Left kidney (tissue), 2 donors: Measurements from ENCODE around the gene SLC22A2. TPM values are rescaled to one million over a fixed set of nuclear protein-coding genes. Genes with fewer than 3 reads are reported as not detected.

Experiments used
- DNase-seq: peaks from one replicate; pipeline ENCODE4 v3.0.0-alpha.2; 2013
- polyA plus RNA-seq: library from polyadenylated mRNA; unstranded; fragments of 120-200 nt; gene quantifications from one replicate; pipeline ENCODE4 v1.2.1, GENCODE V29; 2013; ENCODE audit not compliant: insufficient read length

SLC22A2 gene
- polyA plus RNA-seq, 1 donor = 14.3 TPM

GRCh38 chr6:160274871-160275510, 16.4 kb upstream of the SLC22A2 start:
- DNase-seq = no peak

GRCh38 chr6:160273750-160274149, 15.1 kb upstream of the SLC22A2 start:
- DNase-seq = no peak

DNA sequence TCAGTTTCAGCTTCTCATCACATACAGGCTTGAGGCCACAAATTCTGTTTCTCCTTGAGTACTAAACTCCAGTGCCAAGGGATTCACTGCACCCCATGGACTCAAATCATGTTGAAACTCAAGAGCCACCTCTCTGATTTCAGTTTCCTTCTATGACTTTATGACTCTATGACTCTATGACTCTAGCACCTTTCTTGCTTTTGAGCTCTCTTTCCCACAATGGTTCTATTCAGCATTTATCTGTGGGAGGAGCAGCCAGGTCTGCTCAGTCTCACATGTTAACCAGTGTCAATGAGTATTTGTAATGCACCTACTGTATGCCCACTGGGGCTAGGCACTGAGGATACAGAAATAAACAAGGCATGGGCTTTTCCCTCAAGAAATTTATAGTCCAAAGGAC, 14.6 kb upstream of the SLC22A2 start:
- DNase-seq = no peak

DNA sequence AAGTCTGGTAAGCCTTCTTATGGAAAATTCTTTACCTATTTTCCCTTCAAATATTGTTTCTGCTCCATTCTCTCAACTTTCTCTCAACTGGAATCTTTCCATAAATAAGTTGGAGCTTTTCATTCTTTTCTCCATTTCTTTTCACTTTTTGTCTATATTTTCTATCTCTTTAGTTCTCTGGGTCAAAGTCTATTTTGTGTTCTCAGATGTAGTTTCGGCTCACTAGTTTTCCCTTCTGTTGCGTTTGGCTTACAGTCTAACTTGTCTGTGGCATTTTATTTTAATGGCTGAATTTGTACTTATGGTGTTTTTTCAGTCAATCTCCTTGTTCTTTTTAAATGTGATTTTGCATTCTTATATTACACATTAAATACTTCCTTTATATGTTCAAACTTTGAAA, 14.1 kb upstream of the SLC22A2 start:
- no peak for DNase-seq

GRCh38 chr6:160270347-160270746, 11.7 kb upstream of the SLC22A2 start:
- DNase-seq = no peak

- DNase-seq = no peak
Observed at GRCh38 chr6:160269771-160270170, 11.2 kb upstream of the SLC22A2 start.

- no peak for DNase-seq
Observed at GRCh38 chr6:160269023-160269521, 10.5 kb upstream of the SLC22A2 start.

- DNase-seq = no peak
Observed at GRCh38 chr6:160267102-160267501, 8.5 kb upstream of the SLC22A2 start.

- no peak for DNase-seq
Observed at GRCh38 chr6:160265869-160266476, 7.4 kb upstream of the SLC22A2 start.

DNA sequence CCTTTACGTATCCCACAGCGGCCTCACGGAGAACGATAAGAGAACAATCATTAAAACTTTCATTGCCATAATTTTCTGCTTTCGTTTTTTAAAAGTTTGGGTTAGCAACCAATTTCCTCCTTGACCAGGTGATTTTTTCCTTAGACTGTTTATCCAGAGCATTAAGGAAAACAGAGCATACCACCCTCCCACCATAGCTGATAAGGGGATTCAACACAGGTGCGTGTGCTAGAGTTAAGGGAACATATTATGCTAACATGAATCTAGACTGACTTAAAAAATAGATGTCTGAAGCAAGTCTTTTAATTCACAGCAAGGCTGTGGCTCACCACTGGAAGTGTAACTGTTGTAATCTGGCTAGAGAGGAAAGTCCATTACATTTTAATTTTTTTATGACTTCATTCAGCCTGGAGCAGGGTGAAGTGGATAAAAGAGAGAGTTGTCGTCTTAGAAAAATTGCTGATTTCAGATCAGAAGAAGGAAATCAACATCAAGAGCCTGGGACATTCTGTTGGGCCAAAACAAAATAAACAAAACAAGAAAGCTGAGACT, 5.5 kb upstream of the SLC22A2 start:
- DNase-seq = no peak

- no peak for DNase-seq
Observed at GRCh38 chr6:160263196-160263939, 4.7 kb upstream of the SLC22A2 start.

GRCh38 chr6:160261991-160262680, 3.5 kb upstream of the SLC22A2 start:
- DNase-seq = no peak

DNA sequence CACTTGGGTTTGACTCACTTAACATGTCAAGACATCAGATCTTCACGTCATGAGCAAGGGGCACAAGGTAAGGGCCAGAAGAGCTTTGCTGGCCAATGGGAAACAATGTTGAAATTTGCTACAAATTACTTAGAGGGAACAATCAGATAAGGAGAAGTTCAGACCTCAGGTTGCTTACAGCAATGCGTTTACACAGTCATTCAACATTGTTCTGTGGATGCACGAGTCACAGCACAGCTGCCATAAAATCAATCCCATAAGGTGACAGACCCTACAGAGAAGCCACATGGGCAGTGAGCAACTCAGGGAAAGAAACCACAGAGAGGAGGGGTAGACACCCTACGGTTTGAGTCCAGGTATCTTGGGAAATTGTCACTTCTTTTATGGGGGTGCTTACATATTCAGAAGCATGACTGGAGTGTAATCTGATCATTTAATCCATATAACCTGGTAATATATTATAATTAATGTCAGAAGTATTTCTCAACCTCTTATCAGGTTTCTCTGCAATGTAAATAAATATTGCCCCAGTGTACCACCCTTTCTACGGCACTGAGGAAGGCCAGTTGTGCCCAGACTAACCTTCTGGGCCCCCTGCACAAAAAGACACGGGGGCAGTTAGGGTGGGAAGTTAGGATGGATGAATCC, 2.3 kb upstream of the SLC22A2 start:
- DNase-seq = no peak

DNA sequence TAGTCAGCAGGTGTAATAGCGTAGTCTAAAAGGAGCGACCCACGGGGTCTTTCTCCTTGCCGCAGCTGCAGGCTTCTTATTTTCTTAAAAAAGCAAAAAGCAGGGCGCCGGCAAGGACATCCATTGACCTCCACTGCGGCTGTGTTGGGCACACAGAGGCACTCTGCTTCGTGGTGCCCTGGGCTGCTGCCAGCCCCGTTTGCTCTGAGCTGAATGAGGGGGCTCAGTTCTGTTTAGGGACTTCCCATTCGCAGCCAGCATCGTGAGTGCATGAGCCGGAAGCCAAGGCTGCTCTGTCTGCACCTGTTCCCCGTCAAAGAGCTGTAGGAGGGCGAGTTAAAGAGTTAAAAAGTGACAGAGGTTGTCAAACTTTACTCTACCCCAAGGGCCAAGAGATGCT, 1.7 kb upstream of the SLC22A2 start:
- DNase-seq = no peak

GRCh38 chr6:160259598-160259997, 977 bp upstream of the SLC22A2 start:
- no peak for DNase-seq

- no peak for DNase-seq
Observed at GRCh38 chr6:160259143-160259425, 463 bp upstream of the SLC22A2 start.

DNA sequence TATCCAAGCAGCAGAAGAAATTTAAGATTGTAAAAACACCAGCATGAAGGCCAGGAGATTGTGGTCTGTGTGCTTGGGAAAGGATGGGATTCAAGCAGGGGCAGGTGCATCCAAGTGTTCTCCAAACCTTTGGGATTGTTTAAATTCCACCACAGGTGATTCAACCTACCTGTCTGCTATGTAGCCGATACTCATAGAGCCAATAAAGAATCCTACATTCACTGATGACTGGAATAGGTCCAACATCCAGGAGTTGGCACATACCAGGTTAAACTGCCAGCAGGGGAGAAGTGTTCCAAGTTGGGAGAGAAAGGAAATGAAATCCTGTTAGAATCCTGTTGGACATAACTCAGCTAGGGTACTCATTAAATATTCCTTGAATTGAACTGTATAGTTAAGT, 2.2 kb downstream of the SLC22A2 start:
- DNase-seq = no peak

DNA sequence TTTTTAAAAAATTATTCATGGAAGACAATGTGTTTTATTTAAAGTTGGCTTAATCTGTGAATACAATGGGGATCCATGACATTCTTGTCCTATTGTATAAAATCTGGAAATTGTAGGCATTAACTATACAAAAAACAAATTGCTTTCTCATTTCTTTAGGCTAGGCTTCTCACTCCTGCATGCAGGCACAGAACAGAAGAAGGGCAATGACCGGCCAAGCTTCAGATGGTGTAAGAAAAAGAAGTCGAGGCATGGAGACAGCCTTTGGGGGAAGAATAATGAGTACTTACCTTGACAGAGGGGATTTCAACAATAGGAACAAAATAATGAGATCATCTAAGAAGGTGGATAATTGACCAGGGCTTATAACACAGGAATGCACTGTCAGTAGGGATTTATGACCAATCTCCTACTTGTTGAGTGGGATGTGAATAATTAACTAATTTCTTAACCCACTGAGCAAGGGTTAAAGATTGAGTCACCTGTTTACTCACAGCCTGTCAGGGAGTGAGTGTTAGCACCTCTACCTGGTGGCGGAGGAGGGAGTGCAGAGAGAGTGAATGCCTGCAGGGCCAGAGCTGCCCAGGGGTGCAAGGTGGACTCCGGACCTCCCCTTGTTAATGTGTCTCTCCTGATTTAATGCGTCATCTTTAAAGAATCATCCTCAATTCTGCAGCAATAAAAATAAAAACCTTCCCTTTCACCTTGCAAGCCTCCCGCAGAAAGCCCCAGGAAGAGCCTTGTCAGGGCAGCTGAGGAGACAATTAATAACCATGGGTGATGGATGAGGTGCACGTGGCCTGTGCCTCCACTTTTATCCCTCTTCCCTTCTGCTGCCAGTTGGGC, 3.9 kb downstream of the SLC22A2 start:
- peak; percentile 60 for DNase-seq

DNA sequence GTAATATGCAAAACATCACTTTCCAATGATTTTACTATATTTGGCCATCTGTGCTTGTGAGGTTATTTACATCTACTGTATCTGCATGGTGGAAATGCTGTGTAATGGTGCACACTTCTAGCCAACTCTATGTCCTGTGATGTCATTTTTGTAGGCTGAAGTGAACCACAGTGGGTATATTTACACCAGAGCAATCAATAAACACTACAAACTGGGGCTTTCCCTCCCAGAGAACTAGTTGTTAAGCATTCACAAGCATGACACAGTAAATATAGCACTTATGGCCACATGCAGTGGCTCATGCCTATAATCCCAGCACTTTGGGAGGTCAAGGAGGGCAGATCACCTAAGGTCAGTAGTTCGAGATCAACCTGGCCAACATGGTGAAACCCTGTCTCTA, 4.9 kb downstream of the SLC22A2 start:
- DNase-seq = no peak

- no peak for DNase-seq
Observed at GRCh38 chr6:160253292-160253691, 5.3 kb downstream of the SLC22A2 start.
